ENCODE results near the gene KRT32.

The KRT32 gene

GRCh38 chr17:41451154-41451728 lies 15.9 kb downstream of the KRT32 start:
- no peak for TF ChIP-seq OSR1 (CRISPR knock-in tag; IDR thresholded peaks at IDR 0.05)
- no peak for ATAC-seq

GRCh38 chr17:41449008-41449407 lies 18.2 kb downstream of the KRT32 start:
- TF ChIP-seq ESRRG (CRISPR knock-in tag; IDR thresholded peaks at IDR 0.05) (no peak), ZC3H10 (CRISPR knock-in tag; IDR thresholded peaks at IDR 0.05) (no peak), TSHZ2 (CRISPR knock-in tag; IDR thresholded peaks at IDR 0.05) (no peak), ZFP3 (CRISPR knock-in tag; IDR thresholded peaks at IDR 0.05) (no peak), ZNF8 (CRISPR knock-in tag; IDR thresholded peaks at IDR 0.05) (no peak), POU6F1 (CRISPR knock-in tag; IDR thresholded peaks at IDR 0.05; ENCODE audit: borderline replicate concordance, low read depth) (no peak)
- no peak for ATAC-seq

GRCh38 chr17:41448506-41448905 lies 18.7 kb downstream of the KRT32 start:
- no peak for ATAC-seq
- TF ChIP-seq TSHZ2 (CRISPR knock-in tag; IDR thresholded peaks at IDR 0.05) (no peak), GLIS3 (CRISPR knock-in tag; IDR thresholded peaks at IDR 0.05) (no peak), PATZ1 (CRISPR knock-in tag; IDR thresholded peaks at IDR 0.05; ENCODE audit: borderline replicate concordance) (no peak)

- TF ChIP-seq OSR1 (CRISPR knock-in tag; IDR thresholded peaks at IDR 0.05) (no peak), CSDC2 (CRISPR knock-in tag; IDR thresholded peaks at IDR 0.05) (no peak), PATZ1 (CRISPR knock-in tag; IDR thresholded peaks at IDR 0.05; ENCODE audit: borderline replicate concordance) (no peak), SNAI2 (CRISPR knock-in tag; IDR thresholded peaks at IDR 0.05) (no peak)
- ATAC-seq, result no peak
Observed at GRCh38 chr17:41446806-41447205, 20.4 kb downstream of the KRT32 start.

- no peak for ATAC-seq
- TF ChIP-seq TCF4 (CRISPR knock-in tag; IDR thresholded peaks at IDR 0.05; ENCODE audit: borderline replicate concordance) (no peak), CREB5 (CRISPR knock-in tag; IDR thresholded peaks at IDR 0.05; ENCODE audit: low read depth) (no peak), BACH2 (CRISPR knock-in tag; IDR thresholded peaks at IDR 0.05; ENCODE audit: borderline replicate concordance) (no peak), ZC3H10 (CRISPR knock-in tag; IDR thresholded peaks at IDR 0.05) (no peak), GLIS3 (CRISPR knock-in tag; IDR thresholded peaks at IDR 0.05) (no peak), ISL1 (CRISPR knock-in tag; IDR thresholded peaks at IDR 0.05) (no peak), OSR1 (CRISPR knock-in tag; IDR thresholded peaks at IDR 0.05) (no peak), TOX (CRISPR knock-in tag; IDR thresholded peaks at IDR 0.05; ENCODE audit: borderline replicate concordance) (no peak), ZFP3 (CRISPR knock-in tag; IDR thresholded peaks at IDR 0.05) (no peak), CSRNP3 (CRISPR knock-in tag; IDR thresholded peaks at IDR 0.05) (no peak), ARNTL (CRISPR knock-in tag; IDR thresholded peaks at IDR 0.05; ENCODE audit: borderline replicate concordance, low read depth) (no peak)
Observed at GRCh38 chr17:41444640-41445039, 22.5 kb downstream of the KRT32 start.

Measured in SK-N-SH treated with all-trans-retinoic acid at 6 μM for 48 hours (cell line).